ENCODE data around the gene BAIAP2.

The BAIAP2 gene

GRCh38 chr17:81053041-81053970, 18.4 kb downstream of the BAIAP2 start:
- no peak for DNase-seq

- no peak for DNase-seq
These were observed 19.4 kb downstream of the BAIAP2 start for GRCh38 chr17:81054308-81054707.

DNA sequence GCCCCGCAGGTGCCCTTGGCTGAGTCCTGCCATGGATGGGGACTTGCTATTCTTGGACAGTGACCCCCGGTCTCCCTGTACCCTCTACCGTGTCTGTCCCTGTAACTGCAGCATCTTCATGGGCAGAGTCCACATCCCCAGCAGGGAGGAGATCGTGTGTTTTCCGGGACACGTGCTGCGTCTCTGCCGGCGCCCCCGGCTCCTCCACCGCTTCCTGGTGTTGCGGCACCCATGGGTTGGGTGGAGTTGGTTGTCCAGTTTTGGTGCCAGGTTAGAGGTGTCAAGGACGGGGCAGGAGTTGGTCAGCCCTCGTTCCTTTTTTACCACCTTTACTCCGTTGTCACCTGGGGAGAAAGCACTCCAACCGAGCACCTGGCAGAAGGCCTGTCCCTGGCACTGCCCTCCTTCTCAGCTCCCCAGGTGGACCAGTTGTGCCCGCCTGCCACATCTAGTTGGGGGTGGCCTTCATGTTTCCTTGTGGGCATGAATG, 20.0 kb downstream of the BAIAP2 start:
- no peak for DNase-seq

DNA sequence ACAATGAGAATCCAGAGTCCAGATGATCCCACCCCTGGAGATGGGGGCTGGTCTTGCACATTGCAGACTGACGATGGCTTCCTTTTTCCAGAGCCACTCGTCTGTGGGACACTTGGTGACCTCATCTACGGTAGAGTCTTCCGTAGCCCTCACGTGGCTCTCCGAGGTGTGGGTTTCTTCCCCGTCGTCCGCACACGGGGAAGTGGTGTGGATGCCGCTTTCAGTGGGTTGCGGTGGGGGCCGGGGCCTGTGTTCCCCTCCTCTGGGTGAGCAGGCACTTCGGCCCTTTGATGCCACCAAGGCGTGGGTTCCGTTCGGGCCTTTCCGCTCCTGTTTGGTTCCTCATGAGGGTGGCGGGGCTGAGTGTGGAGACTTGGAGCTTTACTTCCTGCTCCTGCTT, 21.4 kb downstream of the BAIAP2 start:
- no peak for DNase-seq

- no peak for DNase-seq
These were observed 22.3 kb downstream of the BAIAP2 start for GRCh38 chr17:81057079-81057730.

DNA sequence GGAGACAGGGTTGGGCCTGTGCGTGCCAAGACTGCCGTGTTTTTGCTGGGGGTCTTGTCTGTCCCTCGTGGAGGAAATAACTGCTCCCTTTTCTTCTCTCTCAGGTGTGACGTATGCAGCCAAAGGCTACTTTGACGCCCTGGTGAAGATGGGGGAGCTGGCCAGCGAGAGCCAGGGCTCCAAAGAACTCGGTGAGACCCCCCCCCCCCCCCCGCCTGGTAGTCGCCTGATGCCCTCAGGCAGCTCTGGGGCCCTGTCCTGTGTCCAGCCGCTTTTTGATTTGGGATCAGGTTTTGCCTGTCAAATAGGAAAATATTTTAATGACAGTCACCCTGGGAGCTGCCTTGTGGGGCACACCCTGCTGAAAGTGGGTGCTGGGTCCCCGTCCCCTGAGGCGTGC, 22.8 kb downstream of the BAIAP2 start:
- no peak for DNase-seq

DNA sequence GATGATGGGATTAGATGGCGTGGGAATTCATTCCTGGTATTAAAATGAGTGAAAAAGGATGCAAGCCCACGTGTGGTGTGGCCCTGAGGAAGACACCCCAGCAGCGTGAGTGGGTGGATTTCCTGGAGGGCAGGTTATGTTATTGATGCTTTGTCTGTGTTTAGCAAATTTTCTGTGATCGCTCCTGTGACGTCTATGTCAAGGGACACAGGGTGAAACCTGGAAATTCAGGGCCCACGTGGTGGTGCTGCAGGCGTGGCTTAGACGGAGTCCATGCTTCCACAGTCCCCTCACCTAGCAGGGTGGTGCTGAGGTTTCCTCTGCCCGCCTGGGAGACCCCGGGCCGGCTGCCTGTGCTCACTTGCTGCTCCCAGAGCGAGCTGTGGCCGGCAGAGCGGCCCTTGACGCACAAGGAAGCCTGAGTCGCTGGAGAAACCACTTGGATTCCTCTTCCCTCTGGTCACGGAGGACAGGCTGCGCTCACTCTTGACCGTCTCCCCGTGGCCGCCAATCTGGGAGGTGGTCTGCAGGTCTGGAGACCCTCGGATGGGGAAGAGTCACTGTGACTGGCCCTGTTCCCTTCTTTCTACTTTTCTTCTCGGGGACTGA, 23.4 kb downstream of the BAIAP2 start:
- DNase-seq, result no peak

GRCh38 chr17:81059026-81059425, 24.1 kb downstream of the BAIAP2 start:
- DNase-seq, result no peak

DNA sequence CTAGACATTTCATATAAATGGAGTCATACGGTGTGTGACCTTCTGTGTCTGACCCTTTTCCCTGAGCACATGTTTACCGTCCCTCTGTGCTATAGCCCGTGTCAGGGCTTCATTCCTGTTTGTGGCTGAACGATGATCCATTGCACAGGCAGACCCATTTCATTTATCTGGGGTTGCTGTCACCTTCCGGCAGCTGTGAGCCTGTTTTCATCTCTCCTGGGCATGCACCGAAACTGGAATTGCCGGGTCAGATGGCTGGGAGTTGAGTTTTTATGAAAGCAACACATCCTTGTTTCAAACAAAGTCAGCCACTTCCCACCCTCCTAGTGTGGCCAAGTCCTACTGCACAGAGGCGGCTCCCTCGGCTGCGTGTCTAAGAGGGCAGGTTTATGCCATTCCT, 25.5 kb downstream of the BAIAP2 start:
- no peak for DNase-seq

DNA sequence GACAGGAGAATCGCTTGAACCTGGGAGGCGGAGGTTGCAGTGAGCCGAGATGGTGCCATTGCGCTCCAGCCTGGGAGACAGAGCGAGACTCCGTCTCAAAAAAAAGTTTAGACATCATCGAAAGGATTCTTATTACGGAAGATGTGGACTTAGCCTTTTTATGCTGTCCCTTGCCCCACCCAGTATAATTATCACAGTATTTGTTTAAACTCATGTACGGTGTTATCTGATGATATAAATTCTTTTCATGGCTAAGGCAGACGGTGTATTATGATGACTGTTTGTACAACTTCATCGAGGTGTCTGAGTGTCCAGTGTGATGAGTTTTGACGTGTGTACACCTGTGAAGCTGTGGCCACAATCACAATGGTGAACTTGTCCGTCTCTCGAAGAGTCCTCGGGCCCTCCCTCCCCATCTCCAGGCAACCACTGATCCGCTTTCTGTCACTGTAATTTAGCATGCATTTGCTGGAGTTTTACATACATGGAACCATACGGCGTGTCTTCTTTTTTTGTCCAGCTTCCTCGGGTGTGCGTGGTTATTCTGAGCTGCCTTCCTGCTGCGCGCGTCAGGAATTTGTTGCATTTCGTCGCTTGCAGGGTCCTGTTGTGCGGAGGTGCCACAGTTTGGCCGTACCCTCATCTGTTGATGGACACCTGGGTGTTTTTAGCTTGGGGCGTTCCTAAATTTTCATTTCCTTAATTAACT, 26.2 kb downstream of the BAIAP2 start:
- no peak for DNase-seq

DNA sequence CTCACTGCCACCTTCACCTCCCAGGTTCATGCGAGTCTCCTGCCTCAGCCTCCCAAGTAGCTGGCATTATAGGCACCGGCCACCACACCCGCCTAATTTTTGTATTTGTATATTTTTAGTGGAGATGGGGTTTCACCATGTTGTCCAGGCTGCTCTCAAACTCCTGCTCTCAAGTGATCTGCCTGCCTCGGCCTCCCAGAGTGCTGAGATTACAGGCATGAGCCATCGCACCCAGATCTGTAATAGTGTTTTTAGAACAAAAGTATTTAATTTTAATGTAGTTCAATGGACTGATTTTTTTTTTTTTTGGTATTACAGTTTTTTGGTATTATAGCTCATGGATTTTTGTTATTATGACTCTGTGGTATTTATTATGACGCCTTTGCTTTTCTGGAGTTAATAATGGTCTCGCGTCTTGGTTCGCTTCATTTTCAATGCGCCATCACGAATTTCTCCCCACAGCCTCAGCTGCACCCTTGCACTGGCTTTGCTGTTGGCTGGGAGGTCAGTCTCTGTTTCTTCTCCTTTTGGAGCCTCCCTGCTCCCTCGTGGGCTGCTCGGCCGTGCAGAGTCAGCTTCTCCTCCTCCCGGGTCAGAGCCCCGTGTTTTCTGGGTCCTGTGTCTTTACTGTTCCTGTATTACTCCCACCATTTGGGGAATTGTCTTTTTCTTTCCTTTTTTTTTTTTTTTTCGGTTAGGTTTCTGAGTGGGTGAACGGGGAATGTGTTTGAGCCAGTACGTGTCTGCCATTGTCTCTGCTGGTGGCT, 27.2 kb downstream of the BAIAP2 start:
- no peak for DNase-seq

- DNase-seq, result no peak
These were observed 28.4 kb downstream of the BAIAP2 start for GRCh38 chr17:81063106-81064093.

DNA sequence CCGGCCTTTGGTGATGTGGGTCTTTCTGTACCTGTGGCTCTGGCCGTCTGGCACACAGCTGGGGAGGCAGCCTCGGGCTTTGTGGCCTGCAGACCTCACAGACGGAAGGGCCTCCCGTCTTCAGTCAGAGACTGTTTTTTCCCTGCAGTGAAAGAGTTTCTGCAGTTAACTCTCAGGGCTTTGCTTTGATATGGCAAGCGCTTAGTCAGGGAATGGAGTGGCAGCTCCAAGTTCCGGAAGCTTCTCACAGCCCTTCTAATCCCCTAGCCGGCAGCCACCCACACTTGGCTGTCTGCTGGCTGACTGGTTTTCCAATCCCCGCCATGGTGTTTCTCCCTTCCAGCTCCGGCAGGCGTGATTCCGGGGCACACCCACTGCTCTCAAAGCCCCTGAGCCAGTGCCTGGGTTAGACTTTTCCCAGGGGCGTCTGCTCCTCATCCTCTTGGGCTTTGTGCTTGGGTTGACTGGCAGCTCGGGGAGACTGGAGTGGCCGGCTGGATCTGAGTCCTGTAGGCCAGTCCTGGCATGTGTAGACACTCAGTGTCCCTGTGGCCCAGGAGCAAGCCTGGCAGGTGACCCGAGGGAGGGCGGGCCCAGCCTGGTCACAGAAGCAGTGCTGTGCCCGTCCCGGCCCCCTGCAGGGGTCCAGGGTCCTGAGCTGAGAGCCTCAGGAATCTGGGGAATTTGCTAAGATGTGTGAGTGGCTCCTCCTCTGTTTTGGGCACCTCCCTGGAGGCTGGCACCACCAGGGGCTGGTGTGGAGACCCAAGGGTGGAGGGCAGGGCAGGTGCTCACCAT, 29.9 kb downstream of the BAIAP2 start:
- DNase-seq, result no peak

DNA sequence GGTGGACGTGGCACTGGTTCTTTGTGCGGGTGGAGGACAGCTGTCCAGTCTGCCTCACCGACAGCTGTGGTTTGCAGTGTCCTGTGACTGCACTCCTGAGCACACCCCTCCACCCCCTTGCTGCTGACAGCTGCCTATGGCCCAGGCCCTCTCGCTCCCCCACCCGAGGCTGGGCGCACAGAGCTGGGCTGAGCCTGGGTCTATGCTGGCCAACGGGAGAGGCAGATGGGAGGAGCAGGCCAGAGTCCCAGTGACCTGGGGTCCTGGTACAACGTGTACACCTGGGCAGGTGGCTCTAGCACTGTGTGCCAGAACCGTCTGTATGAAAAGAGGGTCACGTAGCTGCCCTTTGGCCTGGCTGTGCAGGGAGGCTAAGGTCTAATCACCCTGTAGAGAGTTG, 30.5 kb downstream of the BAIAP2 start:
- no peak for DNase-seq

- DNase-seq, result no peak
These were observed 31.1 kb downstream of the BAIAP2 start for GRCh38 chr17:81066072-81066471.

GRCh38 chr17:81066771-81067315, 31.9 kb downstream of the BAIAP2 start:
- DNase-seq, result no peak

DNA sequence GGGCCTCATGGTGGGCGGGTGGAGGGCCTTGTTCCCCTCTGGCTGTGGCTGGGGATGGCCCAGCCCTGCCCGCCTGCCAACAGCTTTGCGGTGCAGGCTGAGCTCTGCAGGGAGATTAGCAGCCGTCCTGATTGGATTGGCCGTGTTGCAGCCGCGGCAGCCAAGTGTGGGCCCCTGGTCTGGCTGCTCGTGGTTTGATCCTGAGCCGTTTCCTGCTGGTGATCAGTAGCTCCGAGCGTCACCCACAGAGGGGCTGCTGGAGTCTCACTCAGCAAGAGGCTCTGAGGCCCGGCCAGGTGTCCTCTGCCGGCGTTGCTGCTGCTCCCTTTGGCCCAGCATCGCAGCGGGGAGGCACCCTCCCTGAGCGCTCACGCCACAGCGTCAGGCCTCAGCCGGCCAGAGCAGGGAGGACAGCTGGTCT, 32.5 kb downstream of the BAIAP2 start:
- DNase-seq, result no peak

DNA sequence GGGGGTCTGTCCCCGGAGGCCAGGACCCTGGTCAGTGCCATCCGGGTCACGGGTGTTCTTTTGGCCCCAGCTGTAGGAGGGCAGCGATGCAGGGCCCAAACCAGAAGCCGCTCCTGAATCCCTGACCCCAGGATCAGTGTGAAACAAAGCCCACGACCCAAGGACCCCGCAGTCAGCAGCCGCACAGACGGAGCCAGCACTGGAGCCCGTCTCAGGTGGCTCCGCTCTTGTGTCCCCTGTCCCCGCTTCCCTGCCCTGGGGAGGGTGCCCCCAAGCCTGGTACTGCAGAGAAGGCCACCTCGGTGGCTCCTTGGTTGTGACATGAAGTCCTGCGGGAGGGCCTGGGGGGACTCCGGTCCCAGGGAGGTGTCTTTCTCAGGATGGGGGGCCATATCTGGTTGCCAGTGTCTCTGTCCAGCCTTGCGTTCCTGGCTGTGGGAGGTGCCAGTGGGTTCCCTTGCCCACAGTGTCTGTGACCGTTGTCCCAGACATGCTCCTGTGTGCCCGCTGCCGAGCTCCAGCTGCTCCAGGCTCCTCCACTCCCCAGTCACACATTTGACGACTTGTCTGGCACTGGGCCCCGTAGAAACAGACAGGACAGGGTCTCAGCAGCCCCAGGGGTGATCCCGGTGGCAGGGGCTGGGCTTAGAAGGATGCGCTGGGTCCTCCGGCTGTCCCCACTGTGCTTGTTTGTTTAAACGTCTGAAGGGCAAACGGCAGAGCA, 33.6 kb downstream of the BAIAP2 start:
- no peak for DNase-seq

- DNase-seq, result no peak
These were observed 34.2 kb downstream of the BAIAP2 start for GRCh38 chr17:81069135-81069645.

All from NCI-H1092 treated with DMSO at 0.1 percent for 48 hours (cell line).